HCT116 (cell line): ENCODE results near the gene EVC2.

ENCODE experiments used
- CBX3 ChIP-seq: IDR thresholded peaks from 2 replicates; pipeline ENCODE4 v1.6.1; 2012; ENCODE audit warnings: low read depth
- CEBPB ChIP-seq: IDR thresholded peaks from 2 replicates; pipeline ENCODE4 v1.6.1; 2012; ENCODE audit warnings: low read depth
- CTCF ChIP-seq, 3 experiments: fragments of 200-600 bp in 1 of 3; sonication (generic) in 1 of 3; IDR thresholded peaks in 2 of 3; conservative IDR thresholded peaks in 1 of 3; 2 replicates each; pipeline ENCODE4 v1.5.1; 2012 to 2017; ENCODE audit warnings: low read depth in 2 of 3, low read length in 2 of 3, antibody characterized with exemption in 1 of 3, borderline replicate concordance in 1 of 3, control low read depth in 1 of 3, mild to moderate bottlenecking in 1 of 3, mixed read lengths in 1 of 3, mixed run types in 1 of 3, moderate library complexity in 1 of 3; ENCODE audit not compliant: insufficient read depth in 1 of 3
- ELF1 ChIP-seq: IDR thresholded peaks from 2 replicates; pipeline ENCODE4 v1.6.1; 2012; ENCODE audit warnings: low read depth, borderline replicate concordance
- EZH2 ChIP-seq: fragments of 200-600 bp; sonication (generic); IDR thresholded peaks from 2 replicates; pipeline ENCODE4 v1.6.1; 2017; ENCODE audit warnings: antibody characterized with exemption, mixed run types
- EZH2phosphoT487 ChIP-seq: fragments of 200-600 bp; IDR thresholded peaks from 2 replicates; pipeline ENCODE4 v1.6.1; 2018; ENCODE audit warnings: antibody characterized with exemption, borderline replicate concordance
- POLR2A ChIP-seq: IDR thresholded peaks from 2 replicates; pipeline ENCODE4 v1.7.0; 2011; ENCODE audit warnings: borderline replicate concordance; ENCODE audit not compliant: insufficient read depth, insufficient read length; ENCODE audit errors: extremely low read depth
- RAD21 ChIP-seq: IDR thresholded peaks from 2 replicates; pipeline ENCODE4 v1.6.1; 2012; ENCODE audit warnings: low read depth, mild to moderate bottlenecking
- REST ChIP-seq: IDR thresholded peaks from 2 replicates; pipeline ENCODE4 v1.6.1; 2012; ENCODE audit warnings: low read depth
- SIN3A ChIP-seq: IDR thresholded peaks from 2 replicates; pipeline ENCODE4 v1.6.1; 2012; ENCODE audit warnings: low read depth
- SP1 ChIP-seq: IDR thresholded peaks from 2 replicates; pipeline ENCODE4 v1.6.1; 2012; ENCODE audit warnings: low read depth

DNA sequence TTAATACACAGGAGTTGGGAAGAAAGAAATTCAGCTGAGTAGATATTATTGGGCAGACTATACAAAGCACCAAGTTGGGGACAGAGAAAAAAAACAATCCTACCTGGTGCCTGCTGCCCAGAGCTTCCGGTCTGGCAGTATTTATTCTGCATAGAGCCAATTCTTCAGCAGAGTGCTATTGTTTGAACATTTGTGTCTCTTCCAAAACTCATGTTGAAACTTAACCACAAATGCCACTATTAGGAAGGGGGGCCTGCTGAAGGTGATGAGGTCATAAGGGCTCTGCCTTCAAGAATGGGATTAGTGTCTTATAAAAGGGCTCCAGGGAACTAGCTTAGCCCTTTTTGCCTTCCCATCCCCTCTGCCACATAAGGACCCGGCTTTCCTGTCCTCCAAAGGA is 136.2 kb downstream of the EVC2 start:
- no peak for TF ChIP-seq CTCF (IDR thresholded peaks at IDR 0.05 in 2 of 3, conservative IDR thresholded peaks at IDR 0.05 in 1 of 3; ENCODE audit: borderline replicate concordance in 1 of 3, insufficient read depth in 1 of 3, low read depth in 2 of 3, low read length in 2 of 3)
- TF ChIP-seq REST: no peak
- no peak for TF ChIP-seq RAD21
- no peak for TF ChIP-seq SP1
- no peak for TF ChIP-seq EZH2phosphoT487
- no peak for TF ChIP-seq EZH2
- TF ChIP-seq ELF1: no peak
- no peak for TF ChIP-seq SIN3A
- no peak for TF ChIP-seq CEBPB
- no peak for TF ChIP-seq POLR2A
- no peak for TF ChIP-seq CBX3
